Caco-2 (cell line): ENCODE results near the gene TMPRSS4. TPM values are rescaled to one million over a fixed set of nuclear protein-coding genes. Genes with fewer than 3 reads are reported as not detected.

Experiments
- BruUV-seq: library from RNA; stranded (reverse); fragments of 400-500 nt; replicated peaks from 2 replicates; lab custom pipeline; 2021; lab: Mats Ljungman, UMichigan
- CTCF ChIA-PET: fragments of 300-600 bp; sonication (Branson Sonifier 250); formaldehyde crosslinking; loops from one replicate; lab custom pipeline; 2022; ENCODE audit warnings: antibody characterized with exemption; lab: Charles Lee
- POLR2A ChIA-PET: fragments of 300-600 bp; sonication (Branson Sonifier 250); formaldehyde crosslinking; loops from one replicate; lab custom pipeline; 2022; ENCODE audit warnings: antibody characterized with exemption; lab: Charles Lee
- DNase-seq, 2 experiments: peaks; one replicate each; pipeline versions ENCODE4 v3.0.0 to v3.0.0-alpha.2; 2020 to 2022
- H3K27me3 ChIP-seq: replicated peaks from 2 replicates; pipeline ENCODE4 v1.6.0; 2011; ENCODE audit warnings: low read length; ENCODE audit not compliant: control insufficient read depth, insufficient read depth
- H3K36me3 ChIP-seq: 2 replicates; pipeline ENCODE4 v1.5.1; 2011; ENCODE audit warnings: low read length; ENCODE audit not compliant: control insufficient read depth, insufficient read depth
- H3K4me1 ChIP-seq: fragments of 250-450 bp; sonication (Bioruptor Pico); 2 replicates; pipeline ENCODE4 v1.5.1; 2020; ENCODE audit warnings: mild to moderate bottlenecking
- H3K4me3 ChIP-seq: 2 replicates; pipeline ENCODE4 v1.5.1; 2011; ENCODE audit warnings: low read depth, mild to moderate bottlenecking, control low read depth, low read length
- H3K9me3 ChIP-seq: fragments of 250-450 bp; sonication (Bioruptor Pico); 2 replicates; pipeline ENCODE4 v1.5.1; 2020; ENCODE audit warnings: mild to moderate bottlenecking, moderate library complexity
- H3K27ac Mint-ChIP-seq: one replicate; pipeline ENCODE4 v1.8.0; 2022; ENCODE audit warnings: mixed read lengths; ENCODE audit not compliant: unreplicated experiment
- H3K27me3 Mint-ChIP-seq: one replicate; pipeline ENCODE4 v1.8.0; 2022; ENCODE audit warnings: mixed read lengths; ENCODE audit not compliant: insufficient read depth, unreplicated experiment
- H3K36me3 Mint-ChIP-seq: one replicate; pipeline ENCODE4 v1.8.0; 2022; ENCODE audit warnings: mild to moderate bottlenecking, mixed read lengths; ENCODE audit not compliant: insufficient read depth, unreplicated experiment
- H3K4me1 Mint-ChIP-seq: one replicate; pipeline ENCODE4 v1.8.0; 2022; ENCODE audit warnings: low read depth, mixed read lengths; ENCODE audit not compliant: unreplicated experiment
- H3K4me3 Mint-ChIP-seq: one replicate; pipeline ENCODE4 v1.8.0; 2022; ENCODE audit warnings: mild to moderate bottlenecking, moderate library complexity, mixed read lengths; ENCODE audit not compliant: unreplicated experiment
- H3K9me3 Mint-ChIP-seq: one replicate; pipeline ENCODE4 v1.8.0; 2022; ENCODE audit warnings: mixed read lengths; ENCODE audit not compliant: unreplicated experiment
- CTCF ChIP-seq, 2 experiments: fragments of 200-600 bp in 1 of 2; IDR thresholded peaks; 1 replicate in 1 of 2; 2 replicates in 1 of 2; pipeline versions ENCODE4 v1.5.1 to v1.8.0; 2011 to 2022; ENCODE audit warnings: antibody characterized with exemption in 1 of 2, control low read depth in 1 of 2, inconsistent platforms in 1 of 2, low read depth in 1 of 2, low read length in 1 of 2, mild to moderate bottlenecking in 1 of 2, moderate library complexity in 1 of 2; ENCODE audit not compliant: insufficient read depth in 1 of 2, severe bottlenecking in 1 of 2, unreplicated experiment in 1 of 2
- intact Hi-C: fragments of 100-400 bp; cut with micrococcal nuclease; formaldehyde crosslinking; loops from one replicate; pipeline ENCODE4 v1.10.0; 2022; ENCODE audit not compliant: unreplicated experiment
- total RNA-seq: library from RNA; stranded (reverse); gene quantifications from 2 replicates; pipeline ENCODE4 v1.2.3, GENCODE V29; 2022

The TMPRSS4 gene
- total RNA-seq, 1 experiment from 2014 or later: 86.4 TPM

GRCh38 chr11:118111744-118112035, 34.8 kb downstream of the TMPRSS4 start:
- ChIA-PET CTCF (no interaction called here), POLR2A (interaction anchor here (1.0 kb wide), 1 partner anchor 100 kb away, joined by 3 read pairs; no protein-coding TSS in a partner anchor)
- no peaks in the 10 kb centered on the region for H3K4me1 ChIP-seq
- no peak for TF ChIP-seq CTCF (IDR thresholded peaks at IDR 0.05; ENCODE audit: insufficient read depth in 1 of 2, low read depth in 1 of 2, low read length in 1 of 2, severe bottlenecking in 1 of 2, unreplicated experiment in 1 of 2)
- no peaks in the 10 kb centered on the region for H3K9me3 ChIP-seq
- no peaks in the 10 kb centered on the region for H3K9me3 Mint-ChIP-seq
- no peak for DNase-seq
- no peaks in the 10 kb centered on the region for H3K36me3 Mint-ChIP-seq
- no peaks in the 10 kb centered on the region for H3K4me1 Mint-ChIP-seq
- no peaks in the 10 kb centered on the region for H3K36me3 ChIP-seq
- intact Hi-C loops: no loop called here
- H3K27me3 Mint-ChIP-seq: no peaks in the 10 kb centered on the region
- no peak overlapping the region for H3K4me3 ChIP-seq
- no TSS peak for BruUV-seq
- H3K27me3 ChIP-seq: no peaks in the 10 kb centered on the region
- no peak overlapping the region for H3K27ac Mint-ChIP-seq
- no peak overlapping the region for H3K4me3 Mint-ChIP-seq

- Histone ChIP-seq H3K27me3 (no peaks in the 10 kb centered on the region), H3K9me3 (no peaks in the 10 kb centered on the region), H3K36me3 (peaks cover 5% of the 10 kb centered on the region; the same call in 1 of the 2 replicates), H3K4me1 (no peaks in the 10 kb centered on the region), H3K4me3 (no peak overlapping the region)
- BruUV-seq: no TSS peak
- Mint-ChIP-seq H3K4me3 (no peak overlapping the region), H3K27ac (no peak overlapping the region), H3K36me3 (no peaks in the 10 kb centered on the region), H3K4me1 (no peaks in the 10 kb centered on the region), H3K9me3 (no peaks in the 10 kb centered on the region), H3K27me3 (no peaks in the 10 kb centered on the region)
- intact Hi-C loops: no loop called here
- ChIA-PET CTCF (interaction anchor here (0.6 kb wide), 1 partner anchor 73 kb away, joined by 3 read pairs; no protein-coding TSS in a partner anchor), POLR2A (interaction anchor here (0.6 to 1.0 kb wide), 3 partner anchors 12 to 99 kb away, joined by 3 read pairs; no protein-coding TSS in a partner anchor)
- no peak for DNase-seq
- no peak for TF ChIP-seq CTCF (IDR thresholded peaks at IDR 0.05; ENCODE audit: insufficient read depth in 1 of 2, low read depth in 1 of 2, low read length in 1 of 2, severe bottlenecking in 1 of 2, unreplicated experiment in 1 of 2)
Observed at GRCh38 chr11:118112711-118113430, 36.0 kb downstream of the TMPRSS4 start.

GRCh38 chr11:118114266-118114665, 37.4 kb downstream of the TMPRSS4 start:
- no peaks in the 10 kb centered on the region for H3K27me3 Mint-ChIP-seq
- no peak overlapping the region for H3K4me3 ChIP-seq
- H3K4me3 Mint-ChIP-seq: no peak overlapping the region
- DNase-seq: no peak
- no peaks in the 10 kb centered on the region for H3K9me3 ChIP-seq
- ChIA-PET POLR2A (no interaction called here), CTCF (interaction anchor here (0.6 kb wide), 1 partner anchor 84 kb away, joined by 4 read pairs; no protein-coding TSS in a partner anchor)
- H3K36me3 ChIP-seq: peaks cover 5% of the 10 kb centered on the region; the same call in 1 of the 2 replicates
- no peaks in the 10 kb centered on the region for H3K36me3 Mint-ChIP-seq
- H3K9me3 Mint-ChIP-seq: no peaks in the 10 kb centered on the region
- no peak for TF ChIP-seq CTCF (IDR thresholded peaks at IDR 0.05; ENCODE audit: insufficient read depth in 1 of 2, low read depth in 1 of 2, low read length in 1 of 2, severe bottlenecking in 1 of 2, unreplicated experiment in 1 of 2)
- no peaks in the 10 kb centered on the region for H3K27me3 ChIP-seq
- no peaks in the 10 kb centered on the region for H3K4me1 ChIP-seq
- H3K27ac Mint-ChIP-seq: no peak overlapping the region
- no TSS peak for BruUV-seq
- no peaks in the 10 kb centered on the region for H3K4me1 Mint-ChIP-seq
- intact Hi-C loops: no loop called here
